Stimulated activated CD8-positive, alpha-beta memory T cell treated with anti-CD3 and anti-CD28 coated beads, Interleukin-12 subunit alpha, Interleukin-12 subunit beta, amount 100 ng/mL, for 24 hours (primary cell): ENCODE data around the gene GPI.

Experiments
- DNase-seq: peaks from one replicate; pipeline ENCODE4 v3.0.0-alpha.2; 2020; ENCODE audit errors: extremely low read depth

GPI gene

GRCh38 chr19:34404109-34404909 is 39.3 kb downstream of the GPI start, which contains the start of gene PDCD2L:
TSS of gene PDCD2L (plus strand) at chr19:34404399. CDS start at chr19:34404431, 32 bp downstream.
- peak; percentile 81 for DNase-seq

GRCh38 chr19:34405892-34406660 is 41.1 kb downstream of the GPI start:
- DNase-seq = no peak

GRCh38 chr19:34408411-34408810 is 43.4 kb downstream of the GPI start:
- no peak for DNase-seq

GRCh38 chr19:34409189-34410164 is 44.5 kb downstream of the GPI start:
- DNase-seq = no peak

GRCh38 chr19:34411216-34411615 is 46.2 kb downstream of the GPI start:
- DNase-seq = no peak

- DNase-seq = no peak
Observed at GRCh38 chr19:34416021-34416545, 51.1 kb downstream of the GPI start.

GRCh38 chr19:34418300-34418699 is 53.3 kb downstream of the GPI start:
- no peak for DNase-seq

GRCh38 chr19:34426096-34426661 is 61.2 kb downstream of the GPI start:
- DNase-seq = no peak

- no peak for DNase-seq
Observed at GRCh38 chr19:34428549-34429285, 63.7 kb downstream of the GPI start.

- no peak for DNase-seq
Observed at GRCh38 chr19:34429553-34429952, 64.6 kb downstream of the GPI start.

- DNase-seq = no peak
Observed at GRCh38 chr19:34430738-34431625, 66.0 kb downstream of the GPI start.

- no peak for DNase-seq
Observed at GRCh38 chr19:34431681-34432402, 66.8 kb downstream of the GPI start.

- no peak for DNase-seq
Observed at GRCh38 chr19:34432797-34433196, 67.8 kb downstream of the GPI start.

GRCh38 chr19:34436716-34437115 is 71.7 kb downstream of the GPI start:
- no peak for DNase-seq

- DNase-seq = no peak
Observed at GRCh38 chr19:34448191-34448590, 83.2 kb downstream of the GPI start.
